Adipocyte (in vitro differentiated cells): ENCODE data around the gene C19orf38.
"Not testable (repeated sequence)": the region's sequence is repeated elsewhere in the genome, so short reads cannot be mapped to it uniquely, and the experiment has no call there.

Experiments
- DNase-seq: peaks from one replicate; pipeline ENCODE4 v3.0.0-alpha.2; 2015; ENCODE audit warnings: low read depth
- H3K27me3 ChIP-seq: replicated peaks from 2 replicates; pipeline ENCODE4 v1.7.0; 2013; ENCODE audit warnings: mild to moderate bottlenecking, low read length, moderate library complexity; ENCODE audit not compliant: control insufficient read depth, insufficient read depth
- H3K36me3 ChIP-seq: 2 replicates; pipeline ENCODE4 v1.7.0; 2013; ENCODE audit warnings: low read length, mild to moderate bottlenecking, moderate library complexity; ENCODE audit not compliant: control insufficient read depth, insufficient read depth, severe bottlenecking
- H3K4me1 ChIP-seq: 2 replicates; pipeline ENCODE4 v1.7.0; 2013; ENCODE audit warnings: mild to moderate bottlenecking, low read length, moderate library complexity; ENCODE audit not compliant: control insufficient read depth, insufficient read depth
- H3K4me3 ChIP-seq: 2 replicates; pipeline ENCODE4 v1.7.0; 2013; ENCODE audit warnings: mild to moderate bottlenecking, low read length, moderate library complexity
- H3K9ac ChIP-seq: 2 replicates; pipeline ENCODE4 v1.7.0; 2013; ENCODE audit warnings: mild to moderate bottlenecking, low read length, moderate library complexity
- H3K9me3 ChIP-seq: 2 replicates; pipeline ENCODE4 v1.7.0; 2013; ENCODE audit warnings: mild to moderate bottlenecking, low read length, moderate library complexity; ENCODE audit not compliant: control insufficient read depth

Gene C19orf38

GRCh38 chr19:10836479-10837330 is 11.5 kb upstream of the C19orf38 start:
- Histone ChIP-seq H3K9ac (peak overlapping the region; percentile 99), H3K4me3 (peak overlapping the region; percentile 86), H3K4me1 (peaks cover 15% of the 10 kb centered on the region), H3K27me3 (no peaks in the 10 kb centered on the region), H3K9me3 (no peaks in the 10 kb centered on the region), H3K36me3 (peaks cover 24% of the 10 kb centered on the region)
- no peak for DNase-seq

- Histone ChIP-seq H3K36me3 (peaks cover 15% of the 10 kb centered on the region), H3K4me1 (peaks cover 15% of the 10 kb centered on the region)
- H3K9me3 ChIP-seq, DNase-seq, H3K27me3 ChIP-seq, H3K4me3 ChIP-seq, H3K9ac ChIP-seq: not testable (repeated sequence)
Measured at GRCh38 chr19:10837649-10838048, 10.6 kb upstream of the C19orf38 start.

GRCh38 chr19:10838377-10838776 is 9.8 kb upstream of the C19orf38 start:
- Histone ChIP-seq H3K27me3 (no peaks in the 10 kb centered on the region), H3K9ac (no peak overlapping the region), H3K4me1 (peaks cover 15% of the 10 kb centered on the region), H3K4me3 (no peak overlapping the region), H3K36me3 (peaks cover 8% of the 10 kb centered on the region), H3K9me3 (no peaks in the 10 kb centered on the region)
- DNase-seq, result no peak

GRCh38 chr19:10839114-10840050 is 8.8 kb upstream of the C19orf38 start:
- DNase-seq, result no peak
- no peak overlapping the region for H3K4me3 ChIP-seq
- no peak overlapping the region for H3K9ac ChIP-seq

GRCh38 chr19:10842788-10843187 is 5.4 kb upstream of the C19orf38 start:
- H3K4me1 ChIP-seq, result no peaks in the 10 kb centered on the region
- no peak overlapping the region for H3K4me3 ChIP-seq
- H3K27me3 ChIP-seq, result no peaks in the 10 kb centered on the region
- no peak for DNase-seq
- no peak overlapping the region for H3K9ac ChIP-seq
- no peaks in the 10 kb centered on the region for H3K36me3 ChIP-seq
- peaks cover 7% of the 10 kb centered on the region for H3K9me3 ChIP-seq

More at GRCh38 chr19:10839114-10840050, 8.8 kb upstream of the C19orf38 start:
- Histone ChIP-seq H3K4me1 (peaks cover 15% of the 10 kb centered on the region), H3K27me3 (no peaks in the 10 kb centered on the region), H3K36me3 (no peaks in the 10 kb centered on the region), H3K9me3 (no peaks in the 10 kb centered on the region)

GRCh38 chr19:10846500-10847202 is 1.6 kb upstream of the C19orf38 start:
- no peaks in the 10 kb centered on the region for H3K27me3 ChIP-seq
- H3K4me1 ChIP-seq, result peaks cover 4% of the 10 kb centered on the region
- H3K4me3 ChIP-seq, result no peak overlapping the region
- peaks cover 7% of the 10 kb centered on the region for H3K9me3 ChIP-seq
- H3K9ac ChIP-seq, result no peak overlapping the region
- DNase-seq, result no peak
- H3K36me3 ChIP-seq, result no peaks in the 10 kb centered on the region

- H3K4me3 ChIP-seq, result no peak overlapping the region
- H3K9me3 ChIP-seq, result peaks cover 7% of the 10 kb centered on the region
- no peak for DNase-seq
- H3K9ac ChIP-seq, result no peak overlapping the region
- peaks cover 4% of the 10 kb centered on the region for H3K4me1 ChIP-seq
- no peaks in the 10 kb centered on the region for H3K27me3 ChIP-seq
- H3K36me3 ChIP-seq, result no peaks in the 10 kb centered on the region
Measured at GRCh38 chr19:10850631-10851030, 2.4 kb downstream of the C19orf38 start.

GRCh38 chr19:10852098-10852800 is 4.0 kb downstream of the C19orf38 start:
- DNase-seq, result peak; percentile 46
- Histone ChIP-seq H3K27me3 (no peaks in the 10 kb centered on the region), H3K4me3 (no peak overlapping the region), H3K36me3 (no peaks in the 10 kb centered on the region), H3K9ac (no peak overlapping the region), H3K9me3 (no peaks in the 10 kb centered on the region), H3K4me1 (peaks cover 4% of the 10 kb centered on the region)

GRCh38 chr19:10852941-10853340 is 4.7 kb downstream of the C19orf38 start:
- Histone ChIP-seq H3K36me3 (no peaks in the 10 kb centered on the region), H3K4me3 (no peak overlapping the region), H3K9me3 (no peaks in the 10 kb centered on the region), H3K9ac (no peak overlapping the region), H3K27me3 (no peaks in the 10 kb centered on the region), H3K4me1 (peaks cover 4% of the 10 kb centered on the region)
- DNase-seq, result no peak

- Histone ChIP-seq H3K27me3 (no peaks in the 10 kb centered on the region), H3K9ac (no peak overlapping the region), H3K4me3 (no peak overlapping the region), H3K9me3 (no peaks in the 10 kb centered on the region), H3K36me3 (no peaks in the 10 kb centered on the region), H3K4me1 (no peaks in the 10 kb centered on the region)
- DNase-seq, result no peak
Measured at GRCh38 chr19:10854350-10855089, 6.3 kb downstream of the C19orf38 start.
